M059J (cell line): ENCODE measurements around the gene WDR87. TPM values are rescaled to one million over a fixed set of nuclear protein-coding genes. Genes with fewer than 3 reads are reported as not detected.
A peak's percentile ranks its signal among the peaks of the same experiment; 100 is the strongest.
"Not testable (repeated sequence)": the region's sequence is repeated elsewhere in the genome, so short reads cannot be mapped to it uniquely, and the experiment has no call there.

Experiments used
- DNase-seq: peaks from one replicate; pipeline ENCODE4 v3.0.0-alpha.2; 2012; ENCODE audit warnings: low read depth
- total RNA-seq: library from RNA; depleted of rRNA; stranded (reverse); fragments of >200 nt; shearing (Covaris generic); gene quantifications from 2 replicates; pipeline ENCODE4 v1.2.3, GENCODE V29; 2014; rRNA removed

The WDR87 gene
- total RNA-seq, 1 experiment from 2014 or later: not detected

GRCh38 chr19:37886571-37886970 lies 19.8 kb downstream of the WDR87 start:
- DNase-seq: no peak

- no peak for DNase-seq
Measured at GRCh38 chr19:37885392-37885791, 21.0 kb downstream of the WDR87 start.

- no peak for DNase-seq
Measured at GRCh38 chr19:37877147-37877546, 29.2 kb downstream of the WDR87 start.

GRCh38 chr19:37876032-37876431 lies 30.4 kb downstream of the WDR87 start:
- DNase-seq: no peak

- DNase-seq: peak; percentile 17
Measured at GRCh38 chr19:37874784-37875183, 31.6 kb downstream of the WDR87 start.

- DNase-seq: no peak
Measured at GRCh38 chr19:37872383-37872782, 34.0 kb downstream of the WDR87 start.

- DNase-seq: no peak
Measured at GRCh38 chr19:37869766-37870340, 36.5 kb downstream of the WDR87 start.

GRCh38 chr19:37867831-37868230 lies 38.6 kb downstream of the WDR87 start:
- peak; percentile 59 for DNase-seq

- not testable (repeated sequence) for DNase-seq
Measured at GRCh38 chr19:37865930-37866329, 40.5 kb downstream of the WDR87 start.

GRCh38 chr19:37864501-37864900 lies 41.9 kb downstream of the WDR87 start:
- no peak for DNase-seq

- DNase-seq: no peak
Measured at GRCh38 chr19:37855098-37855497, 51.3 kb downstream of the WDR87 start.

GRCh38 chr19:37845932-37846331 lies 60.5 kb downstream of the WDR87 start:
- DNase-seq: peak; percentile 20

Other genes starting within 250 kb of the WDR87 start
- gene ZNF607, start 186.8 kb downstream of the WDR87 start, total RNA-seq: 1.6 and 4.8 TPM in 2 replicates
- 3.4 and 3.8 TPM in 2 replicates for gene ZNF573, start 127.0 kb downstream of the WDR87 start, total RNA-seq
- 12.1 and 22.7 TPM in 2 replicates for gene SIPA1L3, start 614 bp upstream of the WDR87 start, total RNA-seq